H9 (cell line): ENCODE measurements around the gene JARID2. TPM values are rescaled to one million over a fixed set of nuclear protein-coding genes. Genes with fewer than 3 reads are reported as not detected.

ENCODE experiments used
- DNase-seq: peaks from one replicate; pipeline ENCODE4 v3.0.0-alpha.2; 2017
- H2AFZ ChIP-seq: one replicate; pipeline ENCODE4 v1.6.1; 2013; ENCODE audit warnings: mild to moderate bottlenecking, low read length, control low read depth, moderate library complexity
- H2AK5ac ChIP-seq: 2 replicates; pipeline ENCODE4 v1.6.1; 2013; ENCODE audit warnings: low read length, control low read depth, mixed read lengths; ENCODE audit not compliant: insufficient read length
- H2BK120ac ChIP-seq: one replicate; pipeline ENCODE4 v1.6.1; 2013; ENCODE audit warnings: low read depth, mild to moderate bottlenecking, low read length, control low read depth, inconsistent platforms; ENCODE audit not compliant: poor library complexity, severe bottlenecking
- H2BK12ac ChIP-seq: 2 replicates; pipeline ENCODE4 v1.6.1; 2013; ENCODE audit warnings: low read length, control low read depth, mixed read lengths, low read depth; ENCODE audit not compliant: insufficient read length
- H2BK15ac ChIP-seq: 2 replicates; pipeline ENCODE4 v1.6.1; 2013; ENCODE audit warnings: low read depth, low read length, control low read depth
- H2BK20ac ChIP-seq: one replicate; pipeline ENCODE4 v1.6.1; 2013; ENCODE audit warnings: low read depth, mild to moderate bottlenecking, low read length, control low read depth, inconsistent platforms; ENCODE audit not compliant: poor library complexity, severe bottlenecking
- H2BK5ac ChIP-seq: 2 replicates; pipeline ENCODE4 v1.6.1; 2013; ENCODE audit warnings: low read length, control low read depth, mixed read lengths; ENCODE audit not compliant: insufficient read length
- H3K14ac ChIP-seq: 2 replicates; pipeline ENCODE4 v1.6.1; 2013; ENCODE audit warnings: low read length, control low read depth; ENCODE audit not compliant: insufficient read depth
- H3K18ac ChIP-seq: 2 replicates; pipeline ENCODE4 v1.6.1; 2013; ENCODE audit warnings: low read depth, mild to moderate bottlenecking, mixed read lengths, low read length, control low read depth; ENCODE audit not compliant: insufficient read length
- H3K23ac ChIP-seq: 2 replicates; pipeline ENCODE4 v1.6.1; 2013; ENCODE audit warnings: low read length, control low read depth, mixed read lengths, low read depth; ENCODE audit not compliant: insufficient read length
- H3K23me2 ChIP-seq: 2 replicates; pipeline ENCODE4 v1.6.1; 2013; ENCODE audit warnings: low read depth, mild to moderate bottlenecking, mixed read lengths, low read length, control low read depth; ENCODE audit not compliant: insufficient read length, poor library complexity, severe bottlenecking
- H3K27ac ChIP-seq: 2 replicates; pipeline ENCODE4 v1.5.1; 2013; ENCODE audit warnings: low read length, control low read depth, mixed read lengths, low read depth; ENCODE audit not compliant: insufficient read length
- H3K27me3 ChIP-seq: 2 replicates; pipeline ENCODE4 v1.6.1; 2013; ENCODE audit warnings: low read length, control low read depth, inconsistent platforms; ENCODE audit not compliant: insufficient read depth
- H3K4ac ChIP-seq: 2 replicates; pipeline ENCODE4 v1.6.1; 2013; ENCODE audit warnings: low read depth, mild to moderate bottlenecking, control low read depth, inconsistent platforms, low read length, moderate library complexity
- H3K4me1 ChIP-seq: 2 replicates; pipeline ENCODE4 v1.6.1; 2013; ENCODE audit warnings: low read length, control low read depth, inconsistent platforms; ENCODE audit not compliant: insufficient read depth
- H3K4me2 ChIP-seq: 2 replicates; pipeline ENCODE4 v1.6.1; 2013; ENCODE audit warnings: low read length, control low read depth, mixed read lengths; ENCODE audit not compliant: insufficient read length, insufficient read depth
- H3K56ac ChIP-seq: 2 replicates; pipeline ENCODE4 v1.6.1; 2013; ENCODE audit warnings: low read depth, mild to moderate bottlenecking, mixed read lengths, low read length, control low read depth; ENCODE audit not compliant: insufficient read length
- H3K79me1 ChIP-seq: 2 replicates; pipeline ENCODE4 v1.6.1; 2013; ENCODE audit warnings: low read depth, mild to moderate bottlenecking, moderate library complexity, low read length, control low read depth, inconsistent platforms; ENCODE audit not compliant: insufficient read depth, poor library complexity, severe bottlenecking
- H3K79me2 ChIP-seq: 2 replicates; pipeline ENCODE4 v1.6.1; 2013; ENCODE audit warnings: low read length, control low read depth, inconsistent platforms; ENCODE audit not compliant: insufficient read depth
- H3K9ac ChIP-seq: 2 replicates; pipeline ENCODE4 v1.6.1; 2013; ENCODE audit warnings: low read length, control low read depth, mixed read lengths; ENCODE audit not compliant: insufficient read length; ENCODE audit errors: extremely low read depth
- H3K9me3 ChIP-seq: one replicate; pipeline ENCODE4 v1.6.1; 2013; ENCODE audit warnings: low read depth, low read length, inconsistent platforms; ENCODE audit not compliant: control insufficient read depth
- H3T11ph ChIP-seq: one replicate; pipeline ENCODE4 v1.6.1; 2013; ENCODE audit warnings: mild to moderate bottlenecking, low read length, control low read depth, inconsistent platforms
- H4K20me1 ChIP-seq: one replicate; pipeline ENCODE4 v1.6.1; 2013; ENCODE audit not compliant: control insufficient read depth, insufficient read length, insufficient read depth
- H4K5ac ChIP-seq: 2 replicates; pipeline ENCODE4 v1.6.1; 2013; ENCODE audit warnings: low read depth, mild to moderate bottlenecking, mixed read lengths, low read length, control low read depth; ENCODE audit not compliant: insufficient read length
- H4K8ac ChIP-seq: replicated peaks from 2 replicates; pipeline ENCODE4 v1.6.1; 2013; ENCODE audit warnings: low read length, control low read depth, mixed read lengths, low read depth; ENCODE audit not compliant: insufficient read length
- H4K91ac ChIP-seq: 2 replicates; pipeline ENCODE4 v1.6.1; 2013; ENCODE audit warnings: low read depth, mild to moderate bottlenecking, moderate library complexity, mixed read lengths, low read length, control low read depth; ENCODE audit not compliant: insufficient read length
- H3K27ac Mint-ChIP-seq, 3 experiments: 2 replicates in 2 of 3; 3 replicates in 1 of 3; pipeline ENCODE4 v1.8.0; 2020 to 2021; ENCODE audit warnings: mixed read lengths in 3 of 3, mild to moderate bottlenecking in 1 of 3, moderate library complexity in 1 of 3
- H3K27me3 Mint-ChIP-seq: 2 replicates; pipeline ENCODE4 v1.8.0; 2021; ENCODE audit warnings: low read depth, mild to moderate bottlenecking, moderate library complexity, mixed read lengths
- H3K36me3 Mint-ChIP-seq, 3 experiments: 2 replicates in 2 of 3; 3 replicates in 1 of 3; pipeline ENCODE4 v1.8.0; 2020 to 2021; ENCODE audit warnings: low read depth in 3 of 3, mixed read lengths in 3 of 3; ENCODE audit not compliant: insufficient read depth in 1 of 3
- H3K4me1 Mint-ChIP-seq, 2 experiments: 2 replicates each; pipeline ENCODE4 v1.8.0; 2020; ENCODE audit warnings: mixed read lengths in 2 of 2
- H3K4me3 Mint-ChIP-seq, 2 experiments: 2 replicates in 1 of 2; 3 replicates in 1 of 2; pipeline ENCODE4 v1.8.0; 2020 to 2021; ENCODE audit warnings: mild to moderate bottlenecking in 2 of 2, mixed read lengths in 2 of 2, moderate library complexity in 1 of 2
- H3K9me3 Mint-ChIP-seq, 2 experiments: 2 replicates in 1 of 2; 3 replicates in 1 of 2; pipeline ENCODE4 v1.8.0; 2020; ENCODE audit warnings: mild to moderate bottlenecking in 2 of 2, mixed read lengths in 2 of 2, moderate library complexity in 1 of 2
- CTCF ChIP-seq: fragments of 200-600 bp; sonication (generic); conservative IDR thresholded peaks from 3 replicates; pipeline ENCODE4 v1.8.0; 2021; ENCODE audit warnings: antibody characterized with exemption, mild to moderate bottlenecking
- WGBS: extraction: QIAGEN DNeasy Blood & Tissue Kit; methylation state at CpG from one replicate; pipeline ENCODE4 v1.1.7; 2013; ENCODE audit warnings: missing lambda C conversion rate, low lambda C conversion rate, mixed read lengths; ENCODE audit not compliant: insufficient read length; ENCODE audit errors: extremely low coverage; 5-methylcytosine and 5-hydroxymethylcytosine counted together
- total RNA-seq: library from RNA; stranded (reverse); gene quantifications from 2 replicates; pipeline ENCODE4 v1.2.1, GENCODE V29; 2021

Gene JARID2
- total RNA-seq, 1 experiment from 2014 or later = 174 TPM

GRCh38 chr6:15493437-15494168, 247.7 kb downstream of the JARID2 start:
- DNase-seq = peak; percentile 58
- Mint-ChIP-seq H3K27ac (peak overlapping the region in 2 of 3 experiments; percentile 76 to 83; a peak in 2 of 7 replicates), H3K9me3 (no peaks in the 10 kb centered on the region), H3K27me3 (no peaks in the 10 kb centered on the region; the same call in none of the 2 replicates), H3K4me1 (peaks cover 59 to 67% of the 10 kb centered on the region in 2 experiments), H3K36me3 (peaks cover 54 to 71% (median 60%) of the 10 kb centered on the region in 3 experiments), H3K4me3 (peak overlapping the region in 1 of 2 experiments; percentile 24; a peak in 2 of 5 replicates)
- Histone ChIP-seq H2AK5ac (no peak overlapping the region), H3K18ac (no peak overlapping the region), H3K79me1 (peaks cover 24% of the 10 kb centered on the region), H3K79me2 (peaks cover 39% of the 10 kb centered on the region), H4K8ac (no peak overlapping the region), H2BK20ac (no peak overlapping the region), H3K4me1 (peaks cover 36% of the 10 kb centered on the region; the same call in 1 of the 2 replicates), H3K9ac (no peak overlapping the region), H2BK5ac (no peak overlapping the region), H4K91ac (no peak overlapping the region), H2BK120ac (no peak overlapping the region), H3K14ac (no peak overlapping the region), H3K23ac (no peak overlapping the region), H3K27me3 (no peaks in the 10 kb centered on the region), H4K5ac (no peak overlapping the region), H2BK12ac (no peak overlapping the region), H2BK15ac (no peak overlapping the region), H3K4me2 (peak overlapping the region; percentile 22), H2AFZ (no peak overlapping the region), H3K56ac (no peak overlapping the region), H4K20me1 (no peaks in the 10 kb centered on the region), H3K4ac (no peak overlapping the region), H3K9me3 (no peaks in the 10 kb centered on the region), H3K27ac (no peak overlapping the region), H3K23me2 (no peaks in the 10 kb centered on the region), H3T11ph (no peak overlapping the region)
- WGBS = no CpG with 5 or more reads among the region's 9 CpGs
- peak; percentile 43; the same call in 2 of the 3 replicates for TF ChIP-seq CTCF
